HUES48 (cell line): ENCODE measurements around the gene FREM2.

Source experiments
- H3K27ac ChIP-seq: one replicate; pipeline ENCODE4 v1.7.0; 2013; ENCODE audit warnings: low read depth, low read length, inconsistent platforms
- H3K27me3 ChIP-seq: 2 replicates; pipeline ENCODE4 v1.6.1; 2013; ENCODE audit warnings: mild to moderate bottlenecking, low read length; ENCODE audit not compliant: control insufficient read depth, insufficient read depth
- H3K36me3 ChIP-seq: 2 replicates; pipeline ENCODE4 v1.6.1; 2013; ENCODE audit warnings: low read length; ENCODE audit not compliant: control insufficient read depth, insufficient read depth
- H3K4me1 ChIP-seq: 2 replicates; pipeline ENCODE4 v1.6.1; 2013; ENCODE audit warnings: mild to moderate bottlenecking, low read length; ENCODE audit not compliant: control insufficient read depth, insufficient read depth
- H3K4me3 ChIP-seq: 2 replicates; pipeline ENCODE4 v1.5.1; 2013; ENCODE audit warnings: mild to moderate bottlenecking, low read depth, low read length
- H3K9ac ChIP-seq: 2 replicates; pipeline ENCODE4 v1.6.1; 2013; ENCODE audit warnings: mild to moderate bottlenecking, low read depth, low read length, moderate library complexity
- H3K9me3 ChIP-seq: 2 replicates; pipeline ENCODE4 v1.6.1; 2013; ENCODE audit warnings: low read length; ENCODE audit not compliant: control insufficient read depth, insufficient read depth

Gene FREM2

GRCh38 chr13:38763446-38764381, 76.8 kb downstream of the FREM2 start:
- no peak overlapping the region for H3K9ac ChIP-seq

GRCh38 chr13:38766799-38767198, 79.9 kb downstream of the FREM2 start:
- Histone ChIP-seq H3K9me3 (no peaks in the 10 kb centered on the region), H3K4me1 (peaks cover 19% of the 10 kb centered on the region), H3K36me3 (no peaks in the 10 kb centered on the region), H3K9ac (no peak overlapping the region), H3K27me3 (no peaks in the 10 kb centered on the region), H3K4me3 (no peak overlapping the region), H3K27ac (no peak overlapping the region)

More at GRCh38 chr13:38763446-38764381, 76.8 kb downstream of the FREM2 start:
- Histone ChIP-seq H3K27me3 (no peaks in the 10 kb centered on the region), H3K36me3 (no peaks in the 10 kb centered on the region), H3K27ac (no peak overlapping the region), H3K4me1 (peaks cover 8% of the 10 kb centered on the region), H3K4me3 (no peak overlapping the region), H3K9me3 (no peaks in the 10 kb centered on the region)

- H3K27ac ChIP-seq, result no peak overlapping the region
- H3K27me3 ChIP-seq, result no peaks in the 10 kb centered on the region
- H3K9ac ChIP-seq, result no peak overlapping the region
- H3K36me3 ChIP-seq, result no peaks in the 10 kb centered on the region
- H3K4me3 ChIP-seq, result no peak overlapping the region
- peaks cover 25% of the 10 kb centered on the region for H3K4me1 ChIP-seq
- H3K9me3 ChIP-seq, result no peaks in the 10 kb centered on the region
These were observed 80.8 kb downstream of the FREM2 start for GRCh38 chr13:38767506-38768265.

- H3K27me3 ChIP-seq, result no peaks in the 10 kb centered on the region
- no peaks in the 10 kb centered on the region for H3K9me3 ChIP-seq
- no peak overlapping the region for H3K27ac ChIP-seq
- peaks cover 17% of the 10 kb centered on the region for H3K4me1 ChIP-seq
- H3K36me3 ChIP-seq, result no peaks in the 10 kb centered on the region
- H3K4me3 ChIP-seq, result no peak overlapping the region
- H3K9ac ChIP-seq, result no peak overlapping the region
These were observed 82.6 kb downstream of the FREM2 start for GRCh38 chr13:38769526-38769925.

- Histone ChIP-seq H3K4me1 (peaks cover 17% of the 10 kb centered on the region), H3K36me3 (no peaks in the 10 kb centered on the region), H3K4me3 (no peak overlapping the region), H3K27me3 (no peaks in the 10 kb centered on the region), H3K27ac (no peak overlapping the region), H3K9ac (no peak overlapping the region), H3K9me3 (no peaks in the 10 kb centered on the region)
These were observed 88.2 kb downstream of the FREM2 start for GRCh38 chr13:38775085-38775484.

GRCh38 chr13:38777347-38778119, 90.7 kb downstream of the FREM2 start:
- no peaks in the 10 kb centered on the region for H3K4me1 ChIP-seq
- H3K36me3 ChIP-seq, result no peaks in the 10 kb centered on the region
- H3K9ac ChIP-seq, result no peak overlapping the region
- no peaks in the 10 kb centered on the region for H3K27me3 ChIP-seq
- H3K27ac ChIP-seq, result no peak overlapping the region
- no peak overlapping the region for H3K4me3 ChIP-seq
- no peaks in the 10 kb centered on the region for H3K9me3 ChIP-seq

- Histone ChIP-seq H3K27me3 (no peaks in the 10 kb centered on the region), H3K4me1 (no peaks in the 10 kb centered on the region), H3K4me3 (no peak overlapping the region), H3K36me3 (no peaks in the 10 kb centered on the region), H3K9me3 (no peaks in the 10 kb centered on the region), H3K9ac (no peak overlapping the region), H3K27ac (no peak overlapping the region)
These were observed 94.7 kb downstream of the FREM2 start for GRCh38 chr13:38781539-38781938.

- H3K36me3 ChIP-seq, result no peaks in the 10 kb centered on the region
- H3K9me3 ChIP-seq, result no peaks in the 10 kb centered on the region
- no peak overlapping the region for H3K9ac ChIP-seq
- no peak overlapping the region for H3K27ac ChIP-seq
- H3K4me3 ChIP-seq, result no peak overlapping the region
- H3K27me3 ChIP-seq, result no peaks in the 10 kb centered on the region
- no peaks in the 10 kb centered on the region for H3K4me1 ChIP-seq
These were observed 97.4 kb downstream of the FREM2 start for GRCh38 chr13:38784036-38784880.

- Histone ChIP-seq H3K27ac (no peak overlapping the region), H3K9ac (no peak overlapping the region), H3K36me3 (no peaks in the 10 kb centered on the region), H3K4me3 (no peak overlapping the region), H3K27me3 (no peaks in the 10 kb centered on the region), H3K9me3 (no peaks in the 10 kb centered on the region), H3K4me1 (no peaks in the 10 kb centered on the region)
These were observed 98.2 kb downstream of the FREM2 start for GRCh38 chr13:38785042-38785441.

GRCh38 chr13:38785490-38785889, 98.6 kb downstream of the FREM2 start:
- no peaks in the 10 kb centered on the region for H3K9me3 ChIP-seq
- no peak overlapping the region for H3K27ac ChIP-seq
- no peak overlapping the region for H3K4me3 ChIP-seq
- H3K36me3 ChIP-seq, result no peaks in the 10 kb centered on the region
- H3K9ac ChIP-seq, result no peak overlapping the region
- H3K4me1 ChIP-seq, result no peaks in the 10 kb centered on the region
- H3K27me3 ChIP-seq, result no peaks in the 10 kb centered on the region
